Peyer's patch (tissue), 4 donors: ENCODE measurements around the gene INSL3. TPM values are rescaled to one million over a fixed set of nuclear protein-coding genes. Genes with fewer than 3 reads are reported as not detected.

Source experiments
- DNase-seq, 3 donors: peaks; one replicate each; pipeline ENCODE4 v3.0.0-alpha.2; 2017 to 2019
- H3K27ac ChIP-seq, 4 donors: fragments of 200-600 bp; sonication (generic); one replicate each; pipeline ENCODE4 v1.5.1; 2016 to 2019
- H3K27me3 ChIP-seq, 2 donors: fragments of 200-600 bp; sonication (generic); one replicate each; pipeline ENCODE4 v1.5.1; 2019
- H3K36me3 ChIP-seq, 3 donors: fragments of 200-600 bp; sonication (generic); one replicate each; pipeline ENCODE4 v1.5.1; 2016 to 2019
- H3K4me1 ChIP-seq, 4 donors: fragments of 200-600 bp; sonication (generic); one replicate each; pipeline ENCODE4 v1.5.1; 2016 to 2019
- H3K4me3 ChIP-seq, 4 donors: fragments of 200-600 bp; sonication (generic); 1 replicate in 3 of 4; 2 replicates in 1 of 4; pipeline ENCODE4 v1.5.1; 2016 to 2019; ENCODE audit warnings: mild to moderate bottlenecking in 1 of 4
- H3K9me3 ChIP-seq, 4 donors: fragments of 200-600 bp; sonication (generic); one replicate each; pipeline ENCODE4 v1.5.1; 2016 to 2019; ENCODE audit warnings: mild to moderate bottlenecking in 1 of 4
- CTCF ChIP-seq, 6 experiments: fragments of 450-650 bp in 4 of 6; fragments of 200-600 bp in 2 of 6; sonication (generic) in 1 of 6; IDR thresholded peaks; one replicate each; pipeline ENCODE4 v1.5.1; 2017 to 2019; ENCODE audit warnings: antibody characterized with exemption in 6 of 6, mild to moderate bottlenecking in 3 of 6, moderate library complexity in 1 of 6
- POLR2A ChIP-seq, 2 donors: fragments of 450-650 bp; IDR thresholded peaks; one replicate each; pipeline ENCODE4 v1.5.1; 2017; ENCODE audit warnings: antibody characterized with exemption in 2 of 2, mild to moderate bottlenecking in 2 of 2, moderate library complexity in 2 of 2
- total RNA-seq, 4 donors: library from RNA; depleted of rRNA; stranded (reverse); fragments of >200 nt; gene quantifications; one replicate each; pipeline ENCODE4 v1.1.0, GENCODE V29; 2016

INSL3 gene
- total RNA-seq, 4 donors from 2014 or later, result not detected

GRCh38 chr19:17860993-17861360 is 39.7 kb upstream of the INSL3 start:
- DNase-seq, result no peak
- H3K4me1 ChIP-seq, result peaks cover 0 to 31% (median 14%) of the 10 kb centered on the region in 4 donors
- H3K27ac ChIP-seq, result peak overlapping the region in 2 of 4 donors; percentile 78 to 97
- H3K27me3 ChIP-seq, result no peaks in the 10 kb centered on the region
- H3K9me3 ChIP-seq, result no peaks in the 10 kb centered on the region
- TF ChIP-seq POLR2A (IDR thresholded peaks at IDR 0.05) (no peak), CTCF (IDR thresholded peaks at IDR 0.05) (no peak)
- peak overlapping the region; percentile 74 to 100 (median 88) for H3K4me3 ChIP-seq
- H3K36me3 ChIP-seq, result peaks cover 0 to 36% (median 0%) of the 10 kb centered on the region in 3 donors

GRCh38 chr19:17860331-17860992 is 39.1 kb upstream of the INSL3 start:
- TF ChIP-seq CTCF (IDR thresholded peaks at IDR 0.05), result no peak
- no peak for TF ChIP-seq POLR2A (IDR thresholded peaks at IDR 0.05)
- Histone ChIP-seq H3K27ac (peak overlapping the region; percentile 78 to 97 (median 85)), H3K4me1 (peaks cover 0 to 29% (median 14%) of the 10 kb centered on the region in 4 donors), H3K4me3 (peak overlapping the region; percentile 74 to 100 (median 88)), H3K36me3 (peaks cover 0 to 36% (median 0%) of the 10 kb centered on the region in 3 donors), H3K27me3 (no peaks in the 10 kb centered on the region), H3K9me3 (no peaks in the 10 kb centered on the region)
- DNase-seq, result no peak

- Histone ChIP-seq H3K9me3 (no peaks in the 10 kb centered on the region), H3K4me3 (peak within 1 kb of the TSS; percentile 74 to 100 (median 88)), H3K4me1 (peaks cover 0 to 25% (median 14%) of the 10 kb centered on the region in 4 donors), H3K36me3 (peaks cover 0 to 34% (median 0%) of the 10 kb centered on the region in 3 donors), H3K27me3 (no peaks in the 10 kb centered on the region), H3K27ac (peak within 1 kb of the TSS; percentile 78 to 97 (median 85))
- peak; percentile 98 to 99 (median 98) for DNase-seq
- peak; percentile 91 to 92 for TF ChIP-seq POLR2A (IDR thresholded peaks at IDR 0.05)
- peak; percentile 84 to 95 (median 92) for TF ChIP-seq CTCF (IDR thresholded peaks at IDR 0.05)
Observed at GRCh38 chr19:17859533-17860330, 38.4 kb upstream of the INSL3 start, which contains the start of gene RPL18A. Gene RPL18A, plus strand, starts transcription at chr19:17859910. Its CDS starts 47 bp downstream, at chr19:17859957.

- Histone ChIP-seq H3K27ac (no peak overlapping the region), H3K4me1 (peaks cover 0 to 4% (median under 1%) of the 10 kb centered on the region in 4 donors), H3K9me3 (no peaks in the 10 kb centered on the region), H3K4me3 (no peak overlapping the region), H3K27me3 (no peaks in the 10 kb centered on the region), H3K36me3 (no peaks in the 10 kb centered on the region)
- TF ChIP-seq POLR2A (IDR thresholded peaks at IDR 0.05), result no peak
- TF ChIP-seq CTCF (IDR thresholded peaks at IDR 0.05), result peak; percentile 94 to 99 (median 96)
- peak; percentile 88 to 95 (median 93) for DNase-seq
Observed at GRCh38 chr19:17855280-17856152, 34.2 kb upstream of the INSL3 start.

- TF ChIP-seq POLR2A (IDR thresholded peaks at IDR 0.05), result no peak
- no peak for TF ChIP-seq CTCF (IDR thresholded peaks at IDR 0.05)
- no peak overlapping the region for H3K4me3 ChIP-seq
- no peaks in the 10 kb centered on the region for H3K27me3 ChIP-seq
- no peaks in the 10 kb centered on the region for H3K4me1 ChIP-seq
- H3K36me3 ChIP-seq, result no peaks in the 10 kb centered on the region
- DNase-seq, result no peak
- H3K27ac ChIP-seq, result no peak overlapping the region
- no peaks in the 10 kb centered on the region for H3K9me3 ChIP-seq
Observed at GRCh38 chr19:17854061-17854460, 32.7 kb upstream of the INSL3 start.
